H1 (cell line): Measurements from ENCODE around the gene ITPKC. TPM values are rescaled to one million over a fixed set of nuclear protein-coding genes. Genes with fewer than 3 reads are reported as not detected.

Source experiments
- CTCF ChIA-PET: fragments of 300-600 bp; sonication (Branson Sonifier 250); formaldehyde crosslinking; loops from one replicate; lab custom pipeline; 2021; ENCODE audit not compliant: partially characterized antibody; lab: Charles Lee
- POLR2A ChIA-PET: fragments of 300-600 bp; sonication (Branson Sonifier 250); formaldehyde crosslinking; loops from one replicate; lab custom pipeline; 2021; ENCODE audit warnings: inconsistent platforms; ENCODE audit not compliant: partially characterized antibody; lab: Charles Lee
- DNase-seq, 2 experiments: peaks; one replicate each; pipeline versions ENCODE4 v3.0.0 to v3.0.0-alpha.2; 2010 to 2022; ENCODE audit warnings: low spot score in 2 of 2, low read depth in 1 of 2, mixed read lengths in 1 of 2
- FAIRE-seq: peaks from 2 replicates; lab custom pipeline; 2011; peaks lifted over from hg19 to GRCh38; lab: Jason Lieb, UNC
- H2AFZ ChIP-seq: 2 replicates; pipeline ENCODE4 v1.8.1; 2012; ENCODE audit warnings: low read length, inconsistent platforms
- H2AK5ac ChIP-seq: 2 replicates; pipeline ENCODE4 v1.6.1; 2013; ENCODE audit warnings: low read depth, low read length
- H2BK120ac ChIP-seq: replicated peaks from 2 replicates; pipeline ENCODE3; 2013; ENCODE audit warnings: low read depth, low read length, inconsistent platforms
- H2BK12ac ChIP-seq: 2 replicates; pipeline ENCODE4 v1.6.1; 2013; ENCODE audit warnings: low read depth, low read length
- H2BK15ac ChIP-seq: 2 replicates; pipeline ENCODE4 v1.6.1; 2013; ENCODE audit warnings: low read length
- H2BK20ac ChIP-seq: 2 replicates; pipeline ENCODE4 v1.6.1; 2013; ENCODE audit warnings: low read length
- H2BK5ac ChIP-seq: 2 replicates; pipeline ENCODE4 v1.6.1; 2013; ENCODE audit warnings: low read depth, low read length
- H3K14ac ChIP-seq: 2 replicates; pipeline ENCODE4 v1.6.1; 2013; ENCODE audit warnings: inconsistent platforms; ENCODE audit not compliant: insufficient read length
- H3K18ac ChIP-seq: 2 replicates; pipeline ENCODE4 v1.6.1; 2013; ENCODE audit warnings: low read length; ENCODE audit errors: extremely low read depth
- H3K23ac ChIP-seq: 2 replicates; pipeline ENCODE4 v1.6.1; 2013; ENCODE audit warnings: inconsistent platforms; ENCODE audit not compliant: insufficient read length
- H3K23me2 ChIP-seq: 2 replicates; pipeline ENCODE4 v1.6.1; 2013; ENCODE audit warnings: low read depth, low read length
- H3K27ac ChIP-seq: 2 replicates; pipeline ENCODE4 v1.6.1; 2011; ENCODE audit warnings: low read depth, low read length, inconsistent platforms
- H3K27me3 ChIP-seq, 4 experiments: replicated peaks in 1 of 4; 1 replicate in 1 of 4; 2 replicates in 3 of 4; pipeline versions ENCODE4 v1.6.1 to v1.8.1; 2011 to 2013; ENCODE audit warnings: low read length in 3 of 4, mild to moderate bottlenecking in 3 of 4, inconsistent platforms in 2 of 4, mixed read lengths in 2 of 4, moderate library complexity in 1 of 4; ENCODE audit not compliant: control insufficient read depth in 3 of 4, insufficient read depth in 3 of 4; ENCODE audit errors: extremely low read depth in 1 of 4
- H3K36me3 ChIP-seq, 4 experiments: 2 replicates each; pipeline versions ENCODE4 v1.6.1 to v1.8.1; 2011 to 2013; ENCODE audit warnings: mild to moderate bottlenecking in 4 of 4, low read length in 3 of 4, moderate library complexity in 2 of 4, control low read depth in 1 of 4, inconsistent platforms in 1 of 4; ENCODE audit not compliant: insufficient read depth in 4 of 4, control insufficient read depth in 2 of 4
- H3K4ac ChIP-seq: replicated peaks from 2 replicates; pipeline ENCODE3; 2013; ENCODE audit warnings: low read length, low read depth, mixed read lengths, inconsistent platforms; ENCODE audit not compliant: insufficient read length
- H3K4me1 ChIP-seq, 4 experiments: replicated peaks in 1 of 4; 1 replicate in 1 of 4; 2 replicates in 3 of 4; pipeline versions ENCODE4 v1.6.1 to v1.8.1; 2011 to 2013; ENCODE audit warnings: low read length in 3 of 4, inconsistent platforms in 2 of 4, mixed read lengths in 1 of 4; ENCODE audit not compliant: insufficient read depth in 4 of 4, control insufficient read depth in 3 of 4
- H3K4me2 ChIP-seq, 2 experiments: 2 replicates each; pipeline versions ENCODE4 v1.6.1 to v1.8.1; 2011 to 2013; ENCODE audit warnings: low read depth in 2 of 2, low read length in 2 of 2, control low read depth in 1 of 2, inconsistent platforms in 1 of 2, mild to moderate bottlenecking in 1 of 2; ENCODE audit not compliant: insufficient read depth in 1 of 2
- H3K4me3 ChIP-seq, 4 experiments: fragments of 200-600, 300-600 bp in 1 of 4; sonication (generic), shearing (Covaris generic), sonication (Bioruptor Twin) in 1 of 4; 2 replicates each; pipeline versions ENCODE4 v1.5.1 to v1.8.1; 2011 to 2016; ENCODE audit warnings: low read length in 4 of 4, low read depth in 3 of 4, control low read depth in 2 of 4, inconsistent platforms in 2 of 4, mild to moderate bottlenecking in 2 of 4, mixed read lengths in 1 of 4, moderate library complexity in 1 of 4; ENCODE audit not compliant: insufficient read depth in 2 of 4; ENCODE audit errors: extremely low read depth in 1 of 4
- H3K56ac ChIP-seq: replicated peaks from 2 replicates; pipeline ENCODE3; 2013; ENCODE audit warnings: low read depth, mild to moderate bottlenecking, mixed read lengths, low read length, inconsistent platforms; ENCODE audit not compliant: insufficient read length
- H3K79me1 ChIP-seq: 2 replicates; pipeline ENCODE4 v1.6.1; 2013; ENCODE audit warnings: low read depth, low read length, control low read depth
- H3K79me2 ChIP-seq, 2 experiments: 2 replicates each; pipeline versions ENCODE4 v1.6.1 to v1.8.1; 2012 to 2013; ENCODE audit warnings: low read length in 2 of 2, mild to moderate bottlenecking in 2 of 2, inconsistent platforms in 1 of 2; ENCODE audit not compliant: insufficient read depth in 2 of 2, control insufficient read depth in 1 of 2
- H3K9ac ChIP-seq, 4 experiments: replicated peaks in 1 of 4; 1 replicate in 1 of 4; 2 replicates in 3 of 4; pipeline versions ENCODE4 v1.6.1 to v1.8.1; 2011 to 2013; ENCODE audit warnings: low read depth in 3 of 4, low read length in 3 of 4, control low read depth in 2 of 4, mild to moderate bottlenecking in 2 of 4, moderate library complexity in 2 of 4, inconsistent platforms in 1 of 4; ENCODE audit errors: extremely low read depth in 1 of 4
- H3K9me3 ChIP-seq, 2 experiments: 2 replicates each; pipeline versions ENCODE4 v1.6.1 to v1.8.1; 2012 to 2013; ENCODE audit warnings: mild to moderate bottlenecking in 2 of 2, moderate library complexity in 2 of 2, control low read depth in 1 of 2, inconsistent platforms in 1 of 2, low read depth in 1 of 2, low read length in 1 of 2, mixed read lengths in 1 of 2; ENCODE audit not compliant: insufficient read depth in 2 of 2
- H4K20me1 ChIP-seq, 2 experiments: replicated peaks in 1 of 2; 2 replicates each; pipeline versions ENCODE3 to v1.8.1; 2011 to 2013; ENCODE audit warnings: inconsistent platforms in 2 of 2, low read length in 2 of 2, mild to moderate bottlenecking in 1 of 2; ENCODE audit not compliant: insufficient read depth in 2 of 2, control insufficient read depth in 1 of 2
- H4K5ac ChIP-seq: 2 replicates; pipeline ENCODE4 v1.6.1; 2013; ENCODE audit warnings: low read length, low read depth, mixed read lengths, inconsistent platforms; ENCODE audit not compliant: insufficient read length
- H4K8ac ChIP-seq: 2 replicates; pipeline ENCODE4 v1.8.0; 2013; ENCODE audit warnings: mild to moderate bottlenecking, moderate library complexity, low read length, inconsistent platforms; ENCODE audit not compliant: insufficient read depth; ENCODE audit errors: extremely low read depth
- H4K91ac ChIP-seq: replicated peaks from 2 replicates; pipeline ENCODE3; 2013; ENCODE audit warnings: low read length, mixed read lengths, inconsistent platforms; ENCODE audit not compliant: insufficient read length
- WGBS, 2 experiments: shearing (Covaris generic) in 1 of 2; methylation state at CpG; one replicate each; pipeline versions ENCODE4 v1.1.6 to v1.1.7; 2013 to 2015; ENCODE audit warnings: low lambda C conversion rate in 2 of 2, mixed read lengths in 2 of 2, inconsistent platforms in 1 of 2, low coverage in 1 of 2, missing lambda C conversion rate in 1 of 2; ENCODE audit not compliant: insufficient replicate concordance in 2 of 2, insufficient coverage in 1 of 2, insufficient read length in 1 of 2; ENCODE audit errors: extremely low coverage in 1 of 2, missing lambda C conversion rate in 1 of 2; 5-methylcytosine and 5-hydroxymethylcytosine counted together
- polyA plus RNA-seq, 7 experiments: library from polyadenylated mRNA; depleted of rRNA in 3 of 7; stranded (reverse) in 5 of 7; unstranded in 2 of 7; fragments of >200 nt in 5 of 7; fragments of 200-250 nt in 2 of 7; gene quantifications; 1 replicate in 5 of 7; 2 replicates in 1 of 7; 4 replicates in 1 of 7; pipeline versions ENCODE4 v1.2.1 to v1.2.3, GENCODE V29; 2011 to 2013; ENCODE audit warnings: missing spikeins in 2 of 7, mixed read lengths in 2 of 7
- total RNA-seq: library from RNA; stranded (reverse); fragmentation: NEBNext Ultra II Directional; extraction: Animal tissue kit (Norgen Biotek cat#: 25700); gene quantifications from 2 replicates; pipeline ENCODE4 v1.2.1, GENCODE V29; 2021

ITPKC gene
- total and polyA plus RNA-seq, 2 of the 8 experiments (the other 6 are each of a cell fraction or from before 2014, with no cell fraction given), result 5.2 to 8.9 TPM

GRCh38 chr19:40752257-40752781, 35.4 kb downstream of the ITPKC start:
- Histone ChIP-seq H2BK5ac (no peak overlapping the region), H3K79me1 (peaks cover 7% of the 10 kb centered on the region), H3K23ac (no peak overlapping the region), H3K9ac (peak overlapping the region in 3 of 4 experiments; percentile 67 to 99 (median 81); a peak in 5 of 7 replicates), H3K4ac (no peak overlapping the region), H4K20me1 (peaks cover 19 to 26% of the 10 kb centered on the region in 2 experiments), H3K56ac (no peak overlapping the region), H4K91ac (no peak overlapping the region), H2BK20ac (no peak overlapping the region), H3K79me2 (peaks cover 43 to 82% of the 10 kb centered on the region in 2 experiments), H3K9me3 (no peaks in the 10 kb centered on the region), H2BK12ac (no peak overlapping the region), H2AFZ (no peak overlapping the region), H4K5ac (no peak overlapping the region), H3K18ac (no peak overlapping the region), H3K4me2 (peak overlapping the region; percentile 80 to 99), H3K23me2 (peaks cover 9% of the 10 kb centered on the region), H3K36me3 (peaks cover 10 to 41% (median 23%) of the 10 kb centered on the region in 4 experiments; a peak in 7 of 8 replicates), H3K4me1 (peaks cover 0 to 7% (median 2%) of the 10 kb centered on the region in 4 experiments; a peak in 4 of 7 replicates), H3K14ac (no peak overlapping the region), H2AK5ac (peak overlapping the region; percentile 77; the same call in 1 of the 2 replicates), H3K4me3 (peak overlapping the region; percentile 77 to 99 (median 87); a peak in 6 of 8 replicates), H2BK120ac (no peak overlapping the region), H3K27me3 (no peaks in the 10 kb centered on the region), H4K8ac (no peak overlapping the region), H2BK15ac (no peak overlapping the region), H3K27ac (no peak overlapping the region)
- FAIRE-seq (no peak), DNase-seq (no peak)
- 83% methylated on average over 6 of the region's 12 CpGs; no CpG with 5 or more reads in 1 of the 2 experiments for WGBS, 2 experiments
- POLR2A ChIA-PET, result interaction anchor here (0.6 to 15.7 kb wide), 15 partner anchors 9 to 314 kb away, joined by 3 to 399 read pairs (median 4); partner anchors contain the start of genes COQ8B, EGLN2, ITPKC and MIA
- CTCF ChIA-PET, result interaction anchor here (0.6 to 1.3 kb wide), 7 partner anchors 10 to 556 kb away, joined by 3 to 7 read pairs (median 4); partner anchors contain the start of genes COQ8B and ITPKC
